ENCODE results near the gene MR1.

MR1 gene

DNA sequence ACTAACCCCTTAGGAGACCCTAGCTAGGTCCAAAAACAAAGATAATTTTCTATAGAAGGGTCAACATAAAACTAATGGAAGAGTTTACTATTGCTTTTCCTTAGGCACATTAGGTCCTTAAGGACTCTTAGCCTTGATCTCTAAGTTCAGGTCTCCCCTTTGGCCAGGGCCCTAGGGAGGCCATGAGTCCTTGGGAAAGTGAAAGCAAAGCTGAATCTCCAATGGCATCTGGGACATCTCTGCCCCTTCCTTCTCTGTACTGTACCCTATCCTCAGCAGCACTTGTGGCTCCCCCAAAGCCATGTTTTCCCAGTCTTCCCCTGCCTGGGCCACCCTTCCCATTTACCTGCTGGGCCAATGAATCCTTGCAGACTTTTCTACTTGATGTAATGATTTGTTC lies 69.1 kb downstream of the MR1 start:
- no peak overlapping the region for H3K4me3 ChIP-seq (ENCODE audit: control insufficient read depth, low read depth, low read length)
- TF ChIP-seq, protein P1, sequence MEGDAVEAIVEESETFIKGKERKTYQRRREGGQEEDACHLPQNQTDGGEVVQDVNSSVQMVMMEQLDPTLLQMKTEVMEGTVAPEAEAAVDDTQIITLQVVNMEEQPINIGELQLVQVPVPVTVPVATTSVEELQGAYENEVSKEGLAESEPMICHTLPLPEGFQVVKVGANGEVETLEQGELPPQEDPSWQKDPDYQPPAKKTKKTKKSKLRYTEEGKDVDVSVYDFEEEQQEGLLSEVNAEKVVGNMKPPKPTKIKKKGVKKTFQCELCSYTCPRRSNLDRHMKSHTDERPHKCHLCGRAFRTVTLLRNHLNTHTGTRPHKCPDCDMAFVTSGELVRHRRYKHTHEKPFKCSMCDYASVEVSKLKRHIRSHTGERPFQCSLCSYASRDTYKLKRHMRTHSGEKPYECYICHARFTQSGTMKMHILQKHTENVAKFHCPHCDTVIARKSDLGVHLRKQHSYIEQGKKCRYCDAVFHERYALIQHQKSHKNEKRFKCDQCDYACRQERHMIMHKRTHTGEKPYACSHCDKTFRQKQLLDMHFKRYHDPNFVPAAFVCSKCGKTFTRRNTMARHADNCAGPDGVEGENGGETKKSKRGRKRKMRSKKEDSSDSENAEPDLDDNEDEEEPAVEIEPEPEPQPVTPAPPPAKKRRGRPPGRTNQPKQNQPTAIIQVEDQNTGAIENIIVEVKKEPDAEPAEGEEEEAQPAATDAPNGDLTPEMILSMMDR (IDR thresholded peaks at IDR 0.05; ENCODE audit: control insufficient read depth, insufficient read depth, low read depth, low read length, missing control alignments) = no peak
- DNase-seq (ENCODE audit: low read depth) = no peak

DNA sequence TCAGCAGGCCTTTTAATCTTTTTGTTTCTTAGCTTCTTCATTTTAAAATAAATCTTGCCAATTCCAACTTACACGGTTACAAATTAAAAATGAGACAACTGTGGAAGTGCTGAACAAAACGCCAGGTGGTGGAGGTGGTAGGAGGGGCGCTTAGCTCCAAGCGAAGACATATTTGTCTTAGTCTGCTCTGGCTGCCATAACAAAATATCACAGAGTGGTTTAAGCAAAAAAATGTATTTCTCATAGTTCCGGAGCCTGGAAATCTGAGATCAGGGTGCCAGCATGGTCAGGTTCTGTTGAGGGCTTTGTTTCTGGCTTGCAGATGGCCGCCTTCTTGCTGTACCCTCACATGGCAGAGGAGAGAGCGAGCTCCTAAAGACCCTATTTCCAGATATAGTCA lies 69.6 kb downstream of the MR1 start:
- DNase-seq (ENCODE audit: low read depth) = no peak
- no peak overlapping the region for H3K4me3 ChIP-seq (ENCODE audit: control insufficient read depth, low read depth, low read length)

DNA sequence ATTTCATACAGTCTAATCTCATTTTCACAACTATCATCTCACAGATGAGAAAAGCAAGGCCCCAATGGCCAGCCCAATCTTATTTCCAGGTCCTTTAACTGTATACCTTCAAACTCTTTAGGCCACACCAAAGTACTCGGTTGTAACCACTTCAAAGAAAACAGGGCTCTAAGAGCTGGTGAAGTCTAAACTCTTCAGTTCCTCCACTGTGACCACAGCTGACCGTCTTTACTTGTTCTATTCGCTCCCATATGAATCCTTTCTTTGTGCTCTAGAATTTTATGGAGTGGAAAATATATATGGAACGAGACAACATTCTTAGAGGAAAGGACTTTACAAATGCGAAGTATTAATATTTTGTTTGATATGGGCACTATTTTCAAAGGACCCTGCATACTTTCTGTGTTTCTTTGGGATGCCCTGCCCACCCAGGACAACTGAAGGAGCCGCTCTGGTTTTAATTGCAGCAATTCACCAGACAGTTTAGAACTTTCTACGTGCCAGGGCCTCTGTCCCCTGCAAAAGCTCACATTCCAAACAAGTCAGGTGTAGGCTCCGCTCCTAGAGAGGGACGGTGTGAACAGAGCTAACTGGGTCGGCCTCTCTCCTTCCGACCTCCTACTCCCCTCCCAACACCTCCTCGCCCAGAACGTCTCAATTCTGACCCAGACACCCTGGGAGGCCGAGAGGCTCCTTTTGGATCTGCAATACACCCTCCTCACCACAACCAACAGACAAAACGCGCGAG lies 70.4 kb downstream of the MR1 start:
- DNase-seq (ENCODE audit: low read depth) = no peak
- TF ChIP-seq, protein P1 (IDR thresholded peaks at IDR 0.05; ENCODE audit: control insufficient read depth, insufficient read depth, low read depth, low read length, missing control alignments) = peak; percentile 25
- peak overlapping the region; percentile 77 for H3K4me3 ChIP-seq (ENCODE audit: control insufficient read depth, low read depth, low read length)

More for the DNA sequence above, 69.6 kb downstream of the MR1 start:
- TF ChIP-seq, protein P1 (IDR thresholded peaks at IDR 0.05; ENCODE audit: control insufficient read depth, insufficient read depth, low read depth, low read length, missing control alignments) = no peak

GRCh38 chr1:181104790-181105133 lies 71.0 kb downstream of the MR1 start:
- TF ChIP-seq, protein P1 (IDR thresholded peaks at IDR 0.05; ENCODE audit: control insufficient read depth, insufficient read depth, low read depth, low read length, missing control alignments) = no peak
- peak overlapping the region; percentile 77 for H3K4me3 ChIP-seq (ENCODE audit: control insufficient read depth, low read depth, low read length)
- no peak for DNase-seq (ENCODE audit: low read depth)

DNA sequence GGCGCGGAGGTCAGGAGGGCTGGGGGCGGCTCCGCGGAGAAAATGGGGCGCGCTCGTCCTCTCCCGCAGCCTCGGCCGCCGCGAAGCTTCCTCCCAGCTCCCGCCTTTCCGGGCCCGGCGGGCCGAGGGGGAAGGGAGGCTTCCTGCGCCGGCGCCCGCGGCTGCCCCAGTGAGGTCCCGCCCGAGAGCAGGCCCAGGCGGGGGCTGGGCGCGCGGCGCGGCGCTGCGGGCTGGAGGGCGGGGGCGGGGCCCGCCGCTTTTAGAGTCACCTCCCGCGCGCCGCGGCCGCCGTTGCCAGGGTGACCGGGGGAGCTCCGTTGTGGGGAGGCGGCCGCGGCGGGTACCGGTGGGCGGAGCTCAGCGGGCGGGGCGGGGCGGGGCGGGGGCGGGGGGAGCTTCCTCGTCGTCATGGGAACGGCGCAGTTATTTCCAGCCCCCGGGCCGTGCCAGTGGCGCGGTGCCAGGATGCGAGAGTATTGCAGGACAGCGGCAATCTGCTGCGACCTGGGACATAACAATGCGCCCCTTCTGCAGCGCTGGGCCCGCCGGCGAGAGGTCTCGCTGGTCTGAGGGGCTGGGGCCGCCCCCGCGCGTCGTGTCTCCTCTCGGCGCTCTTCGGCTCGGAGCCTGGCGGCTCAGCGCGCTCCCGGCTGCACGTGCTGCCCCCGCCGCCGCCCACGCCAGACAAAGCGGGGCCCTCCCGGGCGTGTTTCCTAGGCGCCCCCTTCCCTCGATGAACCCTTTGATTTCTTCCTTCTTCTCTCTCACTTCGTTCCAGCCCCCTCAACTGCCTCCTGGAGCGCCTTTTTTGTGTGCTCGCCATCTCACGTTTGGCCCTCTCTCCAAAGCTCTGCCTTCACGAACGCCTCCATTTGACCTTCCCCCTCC lies 71.6 kb downstream of the MR1 start:
- no peak for DNase-seq (ENCODE audit: low read depth)
- TF ChIP-seq, protein P1 (IDR thresholded peaks at IDR 0.05; ENCODE audit: control insufficient read depth, insufficient read depth, low read depth, low read length, missing control alignments) = no peak
- peak overlapping the region; percentile 77 for H3K4me3 ChIP-seq (ENCODE audit: control insufficient read depth, low read depth, low read length)

- H3K4me3 ChIP-seq (ENCODE audit: control insufficient read depth, low read depth, low read length) = no peak overlapping the region
- TF ChIP-seq, protein P1 (IDR thresholded peaks at IDR 0.05; ENCODE audit: control insufficient read depth, insufficient read depth, low read depth, low read length, missing control alignments) = no peak
- DNase-seq (ENCODE audit: low read depth) = no peak
Observed at GRCh38 chr1:181106022-181106312, 72.2 kb downstream of the MR1 start.
